K562 (cell line): ENCODE results near the gene EIF1B. TPM values are rescaled to one million over a fixed set of nuclear protein-coding genes. Genes with fewer than 3 reads are reported as not detected.
A peak's percentile ranks its signal among the peaks of the same experiment; 100 is the strongest.

Source experiments
- ATF1 ChIP-seq, 2 experiments: fragments of 450-650 bp in 1 of 2; IDR thresholded peaks; 2 replicates each; pipeline ENCODE4 v1.6.1; 2016; ENCODE audit warnings: missing compliant biosample characterization in 1 of 2, missing genetic modification characterization in 1 of 2
- CEBPB ChIP-seq: fragments of 450-650 bp; IDR thresholded peaks from 2 replicates; pipeline ENCODE4 v1.6.1; 2016; ENCODE audit warnings: missing genetic modification characterization, missing compliant biosample characterization
- COPS2 ChIP-seq: fragments of 450-650 bp; conservative IDR thresholded peaks from 2 replicates; pipeline ENCODE4 v1.6.1; 2016; ENCODE audit warnings: mild to moderate bottlenecking, moderate library complexity
- DACH1 ChIP-seq: fragments of 450-650 bp; IDR thresholded peaks from 2 replicates; pipeline ENCODE4 v1.6.1; 2018; ENCODE audit not compliant: partially characterized antibody
- ELF4 ChIP-seq: fragments of 450-650 bp; formaldehyde crosslinking; IDR thresholded peaks from 2 replicates; pipeline ENCODE4 v1.4.0; 2022; ENCODE audit warnings: missing genetic modification characterization
- EP400 ChIP-seq: fragments of 450-650 bp; IDR thresholded peaks from 2 replicates; pipeline ENCODE4 v1.6.1; 2017; ENCODE audit warnings: antibody characterized with exemption, mild to moderate bottlenecking, moderate library complexity
- FOSL1 ChIP-seq: fragments of 200-800 bp; sonication (Bioruptor generic); conservative IDR thresholded peaks from 2 replicates; pipeline ENCODE4 v1.6.1; 2016; ENCODE audit warnings: missing genetic modification characterization, missing compliant biosample characterization
- FOXJ3 ChIP-seq: sonication (generic); formaldehyde crosslinking; IDR thresholded peaks from 2 replicates; pipeline ENCODE4 v1.4.0; 2020; ENCODE audit warnings: mild to moderate bottlenecking, missing genetic modification reagents
- GATA2 ChIP-seq: sonication (generic); formaldehyde crosslinking; IDR thresholded peaks from 2 replicates; pipeline ENCODE4 v1.4.0; 2020; ENCODE audit warnings: mild to moderate bottlenecking, missing genetic modification reagents
- KDM1A ChIP-seq, 2 experiments: fragments of 450-650 bp; IDR thresholded peaks; 2 replicates each; pipeline ENCODE4 v1.6.1; 2016; ENCODE audit warnings: mild to moderate bottlenecking in 2 of 2
- KHSRP ChIP-seq: fragments of 450-650 bp; IDR thresholded peaks from 2 replicates; pipeline ENCODE4 v1.6.1; 2017
- KLF16 ChIP-seq: IDR thresholded peaks from 2 replicates; pipeline ENCODE4 v1.6.1; 2016; ENCODE audit warnings: antibody characterized with exemption
- MCM7 ChIP-seq, 2 experiments: fragments of 450-650 bp; IDR thresholded peaks; 2 replicates each; pipeline ENCODE4 v1.6.1; 2016 to 2018
- MEF2D ChIP-seq: conservative IDR thresholded peaks from 2 replicates; pipeline ENCODE4 v1.6.1; 2016; ENCODE audit warnings: low read depth, missing genetic modification characterization, missing compliant biosample characterization
- MYNN ChIP-seq, 2 experiments: sonication (generic); formaldehyde crosslinking in 1 of 2; IDR thresholded peaks; 2 replicates each; pipeline versions ENCODE4 v1.5.0 to v1.6.1; 2016 to 2020; ENCODE audit warnings: antibody characterized with exemption in 1 of 2, missing genetic modification reagents in 1 of 2
- NBN ChIP-seq: fragments of 450-650 bp; IDR thresholded peaks from 2 replicates; pipeline ENCODE4 v1.6.1; 2016; ENCODE audit warnings: low read depth, mild to moderate bottlenecking
- NCOA2 ChIP-seq, 2 experiments: fragments of 450-650 bp; IDR thresholded peaks; 2 replicates each; pipeline ENCODE4 v1.6.1; 2018; ENCODE audit warnings: mild to moderate bottlenecking in 2 of 2, moderate library complexity in 1 of 2; ENCODE audit not compliant: partially characterized antibody in 2 of 2
- OTX1 ChIP-seq: fragments of 450-650 bp; formaldehyde crosslinking; IDR thresholded peaks from 2 replicates; pipeline ENCODE4 v1.4.0; 2022; ENCODE audit warnings: mild to moderate bottlenecking
- SMARCA4 ChIP-seq: fragments of 450-650 bp; IDR thresholded peaks from 2 replicates; pipeline ENCODE4 v1.6.1; 2016
- TAF9B ChIP-seq: fragments of 450-650 bp; IDR thresholded peaks from 2 replicates; pipeline ENCODE4 v1.6.1; 2018; ENCODE audit warnings: mild to moderate bottlenecking; ENCODE audit not compliant: partially characterized antibody
- ZNF124 ChIP-seq: sonication (generic); formaldehyde crosslinking; IDR thresholded peaks from 2 replicates; pipeline ENCODE4 v1.8.1; 2022; ENCODE audit warnings: missing genetic modification reagents
- ZNF134 ChIP-seq: fragments of 250-450 bp; sonication (Bioruptor Pico); conservative IDR thresholded peaks from 2 replicates; pipeline ENCODE4 v1.4.0; 2020
- ZNF253 ChIP-seq: fragments of 250-450 bp; sonication (Bioruptor Pico); conservative IDR thresholded peaks from 2 replicates; pipeline ENCODE4 v1.6.1; 2021; ENCODE audit warnings: mild to moderate bottlenecking
- ZNF551 ChIP-seq: fragments of 250-450 bp; sonication (Bioruptor Pico); IDR thresholded peaks from 2 replicates; pipeline ENCODE4 v1.5.0; 2021; ENCODE audit warnings: mild to moderate bottlenecking, moderate library complexity
- polyA plus RNA-seq, 8 experiments: library from polyadenylated mRNA; depleted of rRNA in 4 of 8; stranded (reverse) in 5 of 8; unstranded in 3 of 8; fragments of >200 nt; fragmentation: Nextera tagmentation in 2 of 8; fragmentation: Illumina TruSeq in 1 of 8; extraction: Ambion mirVana in 2 of 8; extraction: Trizol in 1 of 8; gene quantifications; 2 replicates each; pipeline versions ENCODE4 v1.2.1 to v1.2.3, GENCODE V29; 2011 to 2014; ENCODE audit warnings: inconsistent platforms in 1 of 8, missing spikeins in 1 of 8
- total RNA-seq, 7 experiments: library from RNA; depleted of rRNA in 6 of 7; stranded (reverse); fragments of >200 nt in 6 of 7; fragmentation: Illumina TruSeq in 2 of 7; extraction: Trizol in 2 of 7; gene quantifications; 2 replicates each; pipeline versions ENCODE4 v1.2.1 to v1.2.3, GENCODE V29; 2011 to 2021; ENCODE audit warnings: low replicate concordance in 1 of 7
- TF ChIP-seq, protein P1 (sequence below): fragments of 250-450 bp; sonication (Bioruptor Pico); IDR thresholded peaks from 2 replicates; pipeline ENCODE4 v1.4.0; 2020
- TF ChIP-seq, protein P2 (sequence below), 2 experiments: fragments of 250-450 bp in 1 of 2; fragments of 450-650 bp in 1 of 2; sonication (Bioruptor Pico) in 1 of 2; IDR thresholded peaks; 2 replicates each; pipeline versions ENCODE4 v1.6.1 to v1.8.0; 2016 to 2021; ENCODE audit warnings: mild to moderate bottlenecking in 2 of 2, moderate library complexity in 2 of 2, missing compliant biosample characterization in 1 of 2, missing genetic modification characterization in 1 of 2
- TF ChIP-seq, protein P3 (sequence below): fragments of 250-450 bp; sonication (Bioruptor Pico); IDR thresholded peaks from 2 replicates; pipeline ENCODE4 v1.8.0; 2021; ENCODE audit warnings: moderate library complexity, mild to moderate bottlenecking, inconsistent platforms

Gene EIF1B
- total and polyA plus RNA-seq, 9 of the 15 experiments (the other 6 are each of a cell fraction or from before 2014, with no cell fraction given) = 18.1 to 184 (median 78.9) TPM

DNA sequence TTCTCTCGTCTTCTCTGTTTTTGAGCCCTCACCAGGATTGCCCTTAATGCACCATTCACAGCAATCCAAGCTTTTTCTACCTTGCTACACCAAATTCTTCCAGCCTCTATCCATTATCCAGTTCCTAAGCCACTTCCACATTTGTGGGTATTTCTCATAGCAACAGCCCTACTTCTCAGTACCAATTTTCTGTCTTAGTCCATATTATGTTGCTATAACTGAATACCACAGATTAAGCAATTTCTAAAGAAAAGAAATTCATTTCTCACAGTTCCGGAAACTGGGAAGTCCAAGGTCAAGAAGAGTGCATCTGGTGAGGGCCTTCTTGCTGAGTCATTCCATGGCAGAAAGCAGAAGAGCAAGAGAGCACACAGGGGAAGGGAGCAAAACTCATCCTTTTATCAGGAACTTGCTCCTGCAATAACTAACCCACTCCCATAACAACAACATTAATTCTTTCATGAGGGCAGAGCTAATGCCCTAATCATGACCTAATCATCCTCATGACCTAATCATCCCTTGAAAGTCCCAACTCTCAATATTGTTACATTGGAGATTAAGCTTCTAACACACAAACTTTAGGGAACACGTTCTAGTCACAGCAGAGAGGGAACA lies 9.7 kb upstream of the EIF1B start (continued):
- TF ChIP-seq, protein P1, sequence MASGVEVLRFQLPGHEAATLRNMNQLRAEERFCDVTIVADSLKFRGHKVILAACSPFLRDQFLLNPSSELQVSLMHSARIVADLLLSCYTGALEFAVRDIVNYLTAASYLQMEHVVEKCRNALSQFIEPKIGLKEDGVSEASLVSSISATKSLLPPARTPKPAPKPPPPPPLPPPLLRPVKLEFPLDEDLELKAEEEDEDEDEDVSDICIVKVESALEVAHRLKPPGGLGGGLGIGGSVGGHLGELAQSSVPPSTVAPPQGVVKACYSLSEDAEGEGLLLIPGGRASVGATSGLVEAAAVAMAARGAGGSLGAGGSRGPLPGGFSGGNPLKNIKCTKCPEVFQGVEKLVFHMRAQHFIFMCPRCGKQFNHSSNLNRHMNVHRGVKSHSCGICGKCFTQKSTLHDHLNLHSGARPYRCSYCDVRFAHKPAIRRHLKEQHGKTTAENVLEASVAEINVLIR = 0 out of 2 replicates have a peak, but pooled peaks have one; percentile 34
- TF ChIP-seq FOXJ3 (CRISPR knock-in tag) (no peak), OTX1 (CRISPR knock-in tag) (peak; percentile 88), TAF9B (peak; percentile 96), MYNN (IDR thresholded peaks at IDR 0.05) (no peak), MYNN (CRISPR knock-in tag; IDR thresholded peaks at IDR 0.05) (no peak), ZNF124 (CRISPR knock-in tag) (no peak), MCM7 (IDR thresholded peaks at IDR 0.05) (0 out of 4 replicates have a peak, but pooled peaks of 1 of the 2 experiments have one; percentile 65), FOSL1 (tag) (peak; percentile 87), EP400 (peak; percentile 65), ELF4 (CRISPR knock-in tag) (peak; percentile 85), MEF2D (tag) (peak; percentile 53), ZNF253 (CRISPR knock-in tag) (no peak), NCOA2 (IDR thresholded peaks at IDR 0.05; ENCODE audit: partially characterized antibody in 2 of 2) (peak; percentile 29 to 32), KHSRP (no peak), NBN (peak; percentile 70), GATA2 (no peak), ATF1 (CRISPR knock-in tag; IDR thresholded peaks at IDR 0.05) (no peak), ATF1 (tag; IDR thresholded peaks at IDR 0.05) (peak; percentile 42; the same call in 1 of the 2 replicates), ZNF134 (0 out of 2 replicates have a peak, but pooled peaks have one; percentile 22), KLF16 (no peak), CEBPB (tag) (peak; percentile 95), KDM1A (IDR thresholded peaks at IDR 0.05) (peak; percentile 28 to 44; a peak in 3 of 4 replicates), SMARCA4 (peak; percentile 91), COPS2 (no peak), ZNF551 (no peak), DACH1 (peak; percentile 83)
- TF ChIP-seq, protein P2, sequence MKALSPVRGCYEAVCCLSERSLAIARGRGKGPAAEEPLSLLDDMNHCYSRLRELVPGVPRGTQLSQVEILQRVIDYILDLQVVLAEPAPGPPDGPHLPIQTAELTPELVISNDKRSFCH (CRISPR knock-in tag; IDR thresholded peaks at IDR 0.05) = no peak
- TF ChIP-seq, protein P2 (tag; IDR thresholded peaks at IDR 0.05) = 0 out of 2 replicates have a peak, but pooled peaks have one; percentile 54
- TF ChIP-seq, protein P3, sequence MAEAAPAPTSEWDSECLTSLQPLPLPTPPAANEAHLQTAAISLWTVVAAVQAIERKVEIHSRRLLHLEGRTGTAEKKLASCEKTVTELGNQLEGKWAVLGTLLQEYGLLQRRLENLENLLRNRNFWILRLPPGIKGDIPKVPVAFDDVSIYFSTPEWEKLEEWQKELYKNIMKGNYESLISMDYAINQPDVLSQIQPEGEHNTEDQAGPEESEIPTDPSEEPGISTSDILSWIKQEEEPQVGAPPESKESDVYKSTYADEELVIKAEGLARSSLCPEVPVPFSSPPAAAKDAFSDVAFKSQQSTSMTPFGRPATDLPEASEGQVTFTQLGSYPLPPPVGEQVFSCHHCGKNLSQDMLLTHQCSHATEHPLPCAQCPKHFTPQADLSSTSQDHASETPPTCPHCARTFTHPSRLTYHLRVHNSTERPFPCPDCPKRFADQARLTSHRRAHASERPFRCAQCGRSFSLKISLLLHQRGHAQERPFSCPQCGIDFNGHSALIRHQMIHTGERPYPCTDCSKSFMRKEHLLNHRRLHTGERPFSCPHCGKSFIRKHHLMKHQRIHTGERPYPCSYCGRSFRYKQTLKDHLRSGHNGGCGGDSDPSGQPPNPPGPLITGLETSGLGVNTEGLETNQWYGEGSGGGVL (CRISPR knock-in tag) = no peak
